ENCODE data around the gene CDRT4. TPM values are rescaled to one million over a fixed set of nuclear protein-coding genes. Genes with fewer than 3 reads are reported as not detected.

The CDRT4 gene
- total and polyA plus RNA-seq, 2 donors (not counting 3 experiments of a cell fraction or from before 2014, with no cell fraction given), result 11.5 to 13.6 TPM

GRCh38 chr17:15488557-15488956, 21.1 kb upstream of the CDRT4 start:
- DNase-seq (ENCODE audit: low read depth, low spot score) (no peak), FAIRE-seq (no peak)
- H2AFZ ChIP-seq (ENCODE audit: low read depth, low read length), result no peak overlapping the region
- H3K4me2 ChIP-seq (ENCODE audit: insufficient read depth, low read length), result no peak overlapping the region
- intact Hi-C loops (cut with micrococcal nuclease) (no loop called here), dilution Hi-C loops (cut with MboI; ENCODE audit: extremely low pct_ligation_motif_present, low sequenced_read_pairs) (no loop called here)
- H3K27me3 ChIP-seq (ENCODE audit: control insufficient read depth in 2 of 2, insufficient read depth in 2 of 2, low read length in 2 of 2), result no peaks in the 10 kb centered on the region
- TF ChIP-seq CTCF (IDR thresholded peaks at IDR 0.05; ENCODE audit: extremely low read depth in 1 of 2, insufficient read depth in 1 of 2, low read depth in 1 of 2, low read length in 2 of 2) (no peak), MAX (IDR thresholded peaks at IDR 0.05; ENCODE audit: insufficient read depth, insufficient read length) (no peak)
- no peaks in the 10 kb centered on the region for H3K79me2 ChIP-seq (ENCODE audit: control insufficient read depth, insufficient read depth, low read length)
- H3K4me3 ChIP-seq (replicated peaks in 1 of 3; ENCODE audit: insufficient read depth in 1 of 3, low read depth in 1 of 3, low read length in 3 of 3), result no peak overlapping the region
- peaks cover 23% of the 10 kb centered on the region for H3K4me1 ChIP-seq (ENCODE audit: control insufficient read depth, extremely low read depth, insufficient read depth, low read length)
- no peak overlapping the region for H3K9ac ChIP-seq (replicated peaks; ENCODE audit: extremely low read depth, insufficient read depth, low read length)
- H3K9me1 ChIP-seq (replicated peaks; ENCODE audit: control insufficient read depth, extremely low read depth, insufficient read depth, low read length), result no peaks in the 10 kb centered on the region
- BruUV-seq (replicated peaks), result no TSS peak
- ChIA-PET POLR2A (no interaction called here), CTCF (interaction anchor here (0.6 to 5.6 kb wide), 6 partner anchors 9 to 232 kb away, joined by 3 to 42 read pairs (median 4); no protein-coding TSS in a partner anchor)
- no peaks in the 10 kb centered on the region for H3K9me3 ChIP-seq (replicated peaks; ENCODE audit: control insufficient read depth, insufficient read depth, low read length)
- H4K20me1 ChIP-seq (replicated peaks; ENCODE audit: control insufficient read depth, extremely low read depth, insufficient read depth, low read length), result no peaks in the 10 kb centered on the region
- H3K36me3 ChIP-seq (ENCODE audit: control insufficient read depth in 2 of 2, extremely low read depth in 1 of 2, insufficient read depth in 2 of 2, low read length in 2 of 2), result peaks cover 0 to 4% of the 10 kb centered on the region in 2 experiments
- H3K27ac ChIP-seq (ENCODE audit: insufficient read depth, low read depth, low read length), result no peak overlapping the region

GRCh38 chr17:15485045-15485444, 17.6 kb upstream of the CDRT4 start:
- POLR2A ChIA-PET, result no interaction called here
- Histone ChIP-seq H3K27ac (ENCODE audit: insufficient read depth, low read depth, low read length) (no peak overlapping the region), H3K4me3 (replicated peaks in 1 of 3; ENCODE audit: insufficient read depth in 1 of 3, low read depth in 1 of 3, low read length in 3 of 3) (no peak overlapping the region), H3K27me3 (ENCODE audit: control insufficient read depth in 2 of 2, insufficient read depth in 2 of 2, low read length in 2 of 2) (no peaks in the 10 kb centered on the region), H2AFZ (ENCODE audit: low read depth, low read length) (no peak overlapping the region), H4K20me1 (replicated peaks; ENCODE audit: control insufficient read depth, extremely low read depth, insufficient read depth, low read length) (no peaks in the 10 kb centered on the region), H3K36me3 (ENCODE audit: control insufficient read depth in 2 of 2, extremely low read depth in 1 of 2, insufficient read depth in 2 of 2, low read length in 2 of 2) (peaks cover 0 to 4% of the 10 kb centered on the region in 2 experiments), H3K79me2 (ENCODE audit: control insufficient read depth, insufficient read depth, low read length) (no peaks in the 10 kb centered on the region), H3K9me3 (replicated peaks; ENCODE audit: control insufficient read depth, insufficient read depth, low read length) (no peaks in the 10 kb centered on the region), H3K4me2 (ENCODE audit: insufficient read depth, low read length) (no peak overlapping the region), H3K9ac (replicated peaks; ENCODE audit: extremely low read depth, insufficient read depth, low read length) (no peak overlapping the region), H3K4me1 (ENCODE audit: control insufficient read depth, extremely low read depth, insufficient read depth, low read length) (peaks cover 8% of the 10 kb centered on the region), H3K9me1 (replicated peaks; ENCODE audit: control insufficient read depth, extremely low read depth, insufficient read depth, low read length) (no peaks in the 10 kb centered on the region)
- CTCF ChIA-PET, result interaction anchor here (1.0 to 1.2 kb wide), 3 partner anchors 13 to 227 kb away, joined by 3 to 4 read pairs (median 3); no protein-coding TSS in a partner anchor
- no peak for FAIRE-seq
- TF ChIP-seq GATA2 (IDR thresholded peaks at IDR 0.05; ENCODE audit: insufficient read depth, insufficient read length, low read depth, low read length) (no peak), EZH2 (IDR thresholded peaks at IDR 0.05; ENCODE audit: borderline replicate concordance, low read depth, low read length, severe bottlenecking) (no peak), POLR2AphosphoS5 (IDR thresholded peaks at IDR 0.05; ENCODE audit: insufficient read depth, low read depth, low read length) (no peak), JUN (IDR thresholded peaks at IDR 0.05; ENCODE audit: borderline replicate concordance, insufficient read depth, insufficient read length, low read depth) (no peak), POLR2A (IDR thresholded peaks at IDR 0.05; ENCODE audit: low read depth, low read length) (no peak), MAX (IDR thresholded peaks at IDR 0.05; ENCODE audit: insufficient read depth, insufficient read length) (no peak), MYC (IDR thresholded peaks at IDR 0.05; ENCODE audit: low read depth, low read length) (no peak), FOS (IDR thresholded peaks at IDR 0.05; ENCODE audit: borderline replicate concordance, insufficient read depth, low read length) (no peak), CTCF (IDR thresholded peaks at IDR 0.05; ENCODE audit: extremely low read depth in 1 of 2, insufficient read depth in 1 of 2, low read depth in 1 of 2, low read length in 2 of 2) (no peak)
- DNase-seq (ENCODE audit: low read depth, low spot score), result no peak
- no TSS peak for BruUV-seq (replicated peaks)
- dilution Hi-C loops (cut with MboI; ENCODE audit: extremely low pct_ligation_motif_present, low sequenced_read_pairs) (no loop called here), intact Hi-C loops (cut with micrococcal nuclease) (no loop called here)

Data from endothelial cell of umbilical vein (primary cell).